HG02759 (cell line): ENCODE measurements around the gene RASD2.

Experiments
- ATAC-seq: cut with Tn5 transposase; IDR thresholded peaks from one replicate; pipeline ENCODE4 v1.9.1; 2021; ENCODE audit warnings: mild to moderate bottlenecking, moderate library complexity; ENCODE audit not compliant: unreplicated experiment

Gene RASD2

DNA sequence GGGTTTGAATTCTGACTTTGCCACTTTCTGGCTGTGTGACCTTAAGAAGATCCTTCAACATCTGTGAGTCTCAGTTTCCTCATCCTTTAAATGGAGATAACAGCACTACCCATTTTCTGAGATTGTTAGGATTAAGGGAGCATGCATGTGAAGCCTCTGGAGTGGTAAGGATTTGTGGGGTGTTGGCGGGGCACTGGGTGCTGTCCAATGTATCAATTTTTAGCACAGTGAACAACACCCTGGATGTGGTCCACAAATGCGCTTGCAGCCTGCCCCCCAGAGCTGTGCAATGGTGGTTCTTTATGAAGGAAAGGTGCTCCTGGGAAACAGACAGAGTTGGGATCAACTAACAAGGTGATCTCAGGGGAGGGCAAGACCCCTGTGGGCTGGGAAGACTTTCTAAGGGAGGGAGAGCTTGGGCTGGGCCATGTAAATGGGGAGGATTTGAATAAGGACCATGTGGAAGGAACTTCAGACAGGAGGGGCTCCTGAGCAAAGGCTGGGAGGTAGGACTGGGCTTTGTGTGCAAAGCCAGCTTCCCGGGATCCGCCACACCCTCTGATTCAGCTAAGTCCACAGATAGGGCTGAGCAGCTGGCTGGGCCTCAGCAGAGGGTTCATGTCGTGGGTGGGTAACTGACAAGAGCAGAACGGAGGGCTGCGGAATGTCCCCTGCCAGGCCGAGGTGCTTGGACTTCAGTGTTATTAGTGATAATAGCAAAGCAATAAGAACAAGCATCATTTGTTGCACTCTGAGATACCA lies 22.7 kb upstream of the RASD2 start:
- ATAC-seq: no peak

GRCh38 chr22:35518811-35519210 lies 21.8 kb upstream of the RASD2 start:
- ATAC-seq: no peak

DNA sequence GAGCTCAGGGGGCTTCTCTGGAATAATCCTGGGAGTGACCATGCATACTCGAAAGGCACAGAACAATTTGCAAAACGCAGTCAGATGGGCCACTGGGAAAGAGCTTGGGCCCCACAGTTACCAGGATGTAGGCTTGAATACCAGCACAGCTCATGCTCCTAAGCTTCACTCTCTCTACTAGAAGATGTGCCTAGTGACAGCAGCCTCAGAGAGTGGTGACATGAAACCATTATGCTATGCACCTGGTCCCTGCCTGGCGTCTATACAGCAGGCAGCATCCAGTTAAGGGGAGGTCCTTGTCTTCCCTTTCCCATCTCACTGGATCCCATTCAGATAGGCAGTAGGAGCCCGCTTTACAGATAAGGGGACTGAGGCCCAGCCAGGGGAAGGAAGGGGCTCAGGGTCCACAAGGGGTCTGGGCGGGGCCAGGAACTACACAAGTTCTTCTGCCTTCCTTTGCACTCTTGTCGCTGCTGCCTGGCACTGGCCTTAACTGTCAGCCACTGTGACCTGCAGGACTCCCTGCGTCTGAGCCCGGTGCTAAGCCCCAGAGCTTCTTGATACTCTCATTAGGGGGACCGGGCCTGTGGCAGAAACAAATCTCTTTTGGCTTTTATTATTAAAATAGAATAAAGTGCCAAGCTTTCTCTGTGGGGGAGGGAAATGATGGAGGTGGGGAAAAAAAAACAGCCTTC lies 21.2 kb upstream of the RASD2 start:
- no peak for ATAC-seq

- no peak for ATAC-seq
These were observed 19.0 kb upstream of the RASD2 start for GRCh38 chr22:35521358-35522224.

- ATAC-seq: no peak
These were observed 18.1 kb upstream of the RASD2 start for GRCh38 chr22:35522225-35523149.

DNA sequence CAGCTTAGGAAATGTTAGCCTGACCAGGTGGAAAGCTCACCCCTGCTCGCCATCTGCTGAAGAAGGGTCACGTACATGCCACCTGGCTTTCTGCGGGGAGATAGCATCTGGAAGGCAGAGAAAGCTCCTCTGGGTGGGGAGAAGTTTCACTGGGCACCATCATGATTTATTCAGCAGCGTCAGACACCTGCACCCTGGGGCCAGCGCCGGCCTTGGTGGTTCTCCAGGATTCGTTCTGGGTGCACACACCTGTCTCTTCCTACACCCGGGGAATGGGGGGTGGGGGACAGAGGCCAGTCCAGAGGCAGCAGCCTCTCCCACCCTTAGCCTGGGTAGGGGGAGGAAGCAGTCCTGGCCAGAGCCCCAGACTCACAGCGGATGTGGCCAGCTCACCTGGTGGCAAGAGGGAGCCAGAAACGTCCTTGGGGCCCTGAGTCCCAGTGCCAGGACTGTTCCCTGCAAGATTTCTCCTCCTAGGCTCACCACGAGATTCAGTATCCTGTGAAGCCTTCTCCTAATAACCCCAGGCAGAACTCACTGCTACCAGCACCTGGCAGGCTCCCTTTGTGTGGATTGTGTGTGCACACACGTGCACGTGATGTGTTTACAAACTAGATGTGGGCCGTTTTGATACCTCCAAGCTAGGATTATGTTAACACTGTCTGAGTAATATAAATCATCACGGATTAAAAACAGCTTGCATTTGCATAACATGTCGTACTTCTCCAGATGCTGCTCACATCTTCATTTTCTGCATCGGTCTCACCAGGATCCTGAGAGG lies 17.3 kb upstream of the RASD2 start:
- no peak for ATAC-seq

- ATAC-seq: no peak
These were observed 15.5 kb upstream of the RASD2 start for GRCh38 chr22:35524966-35525686.

GRCh38 chr22:35525687-35526332 lies 14.8 kb upstream of the RASD2 start:
- no peak for ATAC-seq

DNA sequence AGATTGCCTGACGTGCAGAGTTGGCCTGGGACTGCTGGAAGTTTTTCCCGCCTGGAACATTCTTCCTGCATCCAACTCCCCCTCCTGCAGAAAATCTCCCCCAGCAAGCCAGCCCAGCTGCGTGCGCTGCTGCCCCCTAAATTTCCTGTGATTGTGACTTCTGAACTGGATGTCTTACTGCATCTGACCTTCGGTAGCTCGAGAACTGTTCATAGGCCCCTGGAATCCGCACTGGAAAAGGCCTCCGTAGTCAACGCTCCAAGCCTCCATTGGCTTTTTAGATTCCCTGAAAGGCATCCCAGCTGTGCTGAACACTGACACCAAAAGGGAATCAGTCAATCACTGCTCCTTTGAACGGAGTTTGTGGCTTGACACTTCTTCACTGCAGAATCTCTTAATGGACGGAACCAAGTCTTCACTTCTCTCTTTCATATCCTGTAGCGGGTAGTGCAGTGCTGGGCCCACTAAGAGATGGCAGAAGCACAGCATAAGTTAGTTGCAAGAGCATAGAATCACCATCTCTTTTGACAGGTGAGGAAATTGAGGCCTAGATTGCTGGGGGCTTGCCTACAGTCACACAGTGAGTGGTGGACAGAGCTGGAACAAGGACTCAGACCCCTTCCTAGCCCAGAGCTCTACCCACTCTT lies 14.2 kb upstream of the RASD2 start:
- no peak for ATAC-seq

DNA sequence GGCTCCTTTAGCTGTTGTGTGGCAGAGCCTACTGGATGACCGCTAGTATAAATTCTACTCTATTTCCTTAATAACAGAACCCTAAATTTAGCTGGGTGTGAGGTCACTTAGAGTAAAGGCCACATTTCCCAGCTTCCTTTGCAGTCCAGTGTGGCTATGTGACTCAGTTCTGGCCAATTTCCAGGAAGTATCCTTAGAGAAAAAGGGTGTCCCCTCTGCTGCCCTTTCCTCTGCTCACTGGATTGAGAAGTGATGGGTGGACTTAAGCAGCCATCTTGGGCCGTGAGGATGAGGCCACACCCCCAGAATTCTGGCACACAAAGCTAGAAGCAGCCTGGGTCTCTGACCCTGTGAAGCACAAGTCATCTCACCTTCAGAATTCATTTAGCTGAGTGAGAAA lies 11.7 kb upstream of the RASD2 start:
- no peak for ATAC-seq

DNA sequence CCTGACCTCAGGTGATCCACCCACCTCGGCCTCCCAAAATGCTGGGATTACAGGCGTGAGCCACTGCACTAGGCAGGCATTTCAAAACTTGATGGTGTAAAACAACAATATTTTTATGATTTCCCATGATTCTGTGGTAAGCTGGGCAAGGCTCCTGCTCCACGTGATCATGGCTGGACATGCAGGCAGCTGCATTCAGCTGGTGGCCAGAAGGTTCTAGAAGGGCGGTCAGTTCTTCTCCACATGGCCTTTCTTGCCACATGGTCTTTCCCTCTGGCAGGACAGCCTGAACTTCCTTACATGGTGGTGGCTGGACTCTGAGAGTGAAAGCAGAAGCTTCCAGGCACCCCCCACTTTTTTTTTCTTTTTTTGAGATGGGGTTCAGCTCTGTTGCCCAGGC lies 9.9 kb upstream of the RASD2 start:
- ATAC-seq: no peak

GRCh38 chr22:35531202-35531601 lies 9.4 kb upstream of the RASD2 start:
- no peak for ATAC-seq

DNA sequence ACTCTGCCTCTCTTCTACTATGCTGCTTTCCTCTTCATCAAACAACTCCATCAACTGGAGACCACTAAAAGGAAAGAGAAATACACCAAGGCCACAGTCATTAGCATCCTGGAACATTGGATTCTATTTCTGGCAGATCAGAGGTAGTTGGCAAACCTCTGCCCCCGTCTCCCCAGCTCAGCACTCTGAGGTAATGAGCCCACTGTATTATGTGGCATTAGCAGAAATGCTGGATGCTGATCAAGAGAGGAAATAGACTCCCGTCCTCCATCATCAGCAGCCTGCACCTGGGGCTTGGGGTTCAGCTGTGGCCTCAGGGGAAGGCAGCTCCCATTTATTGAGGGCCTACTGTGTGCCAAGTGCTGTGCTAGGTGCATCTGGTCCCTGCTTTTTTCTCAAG lies 9.0 kb upstream of the RASD2 start:
- ATAC-seq: no peak

GRCh38 chr22:35533365-35534029 lies 7.1 kb upstream of the RASD2 start:
- no peak for ATAC-seq

GRCh38 chr22:35534091-35534490 lies 6.5 kb upstream of the RASD2 start:
- ATAC-seq: no peak

DNA sequence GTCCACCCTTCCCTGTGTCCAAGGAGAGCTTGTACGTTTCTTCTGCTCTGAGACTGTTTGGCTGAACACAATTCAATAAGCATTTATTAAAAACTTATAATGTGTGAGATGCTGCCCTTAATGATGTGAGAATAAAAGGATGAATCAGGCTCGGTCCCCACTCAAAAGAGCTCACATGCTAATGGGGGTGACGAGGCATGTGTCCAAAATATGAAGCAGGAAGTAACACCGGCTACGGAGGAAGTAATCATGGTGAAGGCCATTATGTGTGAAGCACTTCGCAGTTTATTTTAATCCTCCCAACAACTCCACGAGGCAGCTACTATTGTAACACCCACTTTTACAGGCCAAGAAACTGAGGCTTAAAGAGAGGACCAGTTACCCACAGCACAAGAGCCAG lies 3.4 kb upstream of the RASD2 start:
- ATAC-seq: no peak

DNA sequence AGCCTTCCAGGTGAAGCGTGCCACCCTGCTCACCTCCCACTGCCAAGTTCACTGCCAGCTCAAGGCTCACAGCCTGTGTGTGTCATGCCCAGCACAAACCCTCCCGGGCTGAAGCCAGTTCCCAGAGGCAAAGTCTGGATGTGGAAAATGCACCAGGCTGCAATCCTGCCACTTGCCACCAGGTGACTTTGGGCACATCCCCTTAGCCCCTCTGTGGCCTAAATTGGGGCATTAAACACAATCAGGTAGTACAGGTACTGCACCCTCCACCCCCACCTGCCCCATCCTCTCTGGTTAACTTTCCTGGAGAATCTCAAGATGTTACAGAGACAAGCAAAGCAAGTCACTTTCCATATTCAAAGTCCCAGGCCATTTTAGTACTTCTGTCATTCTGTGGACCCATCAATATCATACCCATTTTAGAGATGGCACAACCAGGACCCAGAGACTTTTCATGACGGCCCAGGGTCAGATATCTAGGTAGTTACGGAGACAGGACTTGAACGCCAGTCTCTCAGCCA lies 1.8 kb upstream of the RASD2 start:
- no peak for ATAC-seq
